Fibroblast of villous mesenchyme (primary cell): ENCODE results near the gene LIPG. TPM values are rescaled to one million over a fixed set of nuclear protein-coding genes. Genes with fewer than 3 reads are reported as not detected.

Source experiments
- DNase-seq: peaks from one replicate; pipeline ENCODE4 v3.0.0-alpha.2; 2010; ENCODE audit warnings: low read depth
- H3K4me3 ChIP-seq: 2 replicates; pipeline ENCODE4 v1.5.1; 2011; ENCODE audit warnings: low read depth, mild to moderate bottlenecking, low read length
- total RNA-seq: library from RNA; depleted of rRNA; stranded (reverse); fragments of >200 nt; gene quantifications from 2 replicates; pipeline ENCODE4 v1.2.3, GENCODE V29; 2012
- TF ChIP-seq, protein P1 (sequence below): IDR thresholded peaks from 2 replicates; pipeline ENCODE4 v1.5.1; 2012; ENCODE audit warnings: low read depth, mild to moderate bottlenecking, low read length; ENCODE audit not compliant: insufficient read depth

The LIPG gene
- total RNA-seq, 1 donor: 0.86 TPM

DNA sequence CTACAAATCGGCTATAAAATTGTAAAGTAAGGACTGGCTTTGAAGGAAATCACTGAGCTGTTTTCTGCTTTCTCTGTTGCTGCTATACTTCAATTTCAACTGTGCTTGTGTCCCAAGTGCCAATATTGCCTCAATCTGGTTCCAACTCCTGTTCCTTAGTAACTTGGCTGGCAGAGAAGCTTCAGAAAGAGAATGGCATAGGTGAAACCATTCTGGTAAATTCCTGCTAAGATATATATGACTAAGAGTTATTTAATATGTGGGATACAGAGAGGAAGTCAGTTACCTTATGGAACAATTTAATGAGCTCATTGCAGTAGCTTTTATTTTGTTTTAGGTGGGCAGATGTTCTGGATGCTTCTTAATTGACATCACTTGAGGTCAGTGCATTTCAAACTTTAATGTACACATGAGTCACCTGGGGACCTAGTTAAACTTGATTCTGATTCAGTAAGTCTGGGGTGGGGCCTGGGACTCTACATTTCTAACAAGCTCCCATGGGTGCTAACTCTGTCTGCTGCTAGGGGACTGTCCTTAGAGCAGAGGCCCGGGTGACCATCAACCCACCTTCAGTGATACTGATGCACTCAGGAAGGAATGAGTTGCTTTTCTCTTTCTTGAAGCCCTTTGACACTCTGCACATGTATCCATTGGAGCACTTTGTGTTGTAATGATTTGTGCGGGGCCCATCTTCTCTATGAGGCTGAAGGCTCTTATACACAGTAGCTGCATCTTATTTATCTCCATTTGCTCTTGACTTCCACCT is 47.6 kb downstream of the LIPG start:
- TF ChIP-seq, protein P1, sequence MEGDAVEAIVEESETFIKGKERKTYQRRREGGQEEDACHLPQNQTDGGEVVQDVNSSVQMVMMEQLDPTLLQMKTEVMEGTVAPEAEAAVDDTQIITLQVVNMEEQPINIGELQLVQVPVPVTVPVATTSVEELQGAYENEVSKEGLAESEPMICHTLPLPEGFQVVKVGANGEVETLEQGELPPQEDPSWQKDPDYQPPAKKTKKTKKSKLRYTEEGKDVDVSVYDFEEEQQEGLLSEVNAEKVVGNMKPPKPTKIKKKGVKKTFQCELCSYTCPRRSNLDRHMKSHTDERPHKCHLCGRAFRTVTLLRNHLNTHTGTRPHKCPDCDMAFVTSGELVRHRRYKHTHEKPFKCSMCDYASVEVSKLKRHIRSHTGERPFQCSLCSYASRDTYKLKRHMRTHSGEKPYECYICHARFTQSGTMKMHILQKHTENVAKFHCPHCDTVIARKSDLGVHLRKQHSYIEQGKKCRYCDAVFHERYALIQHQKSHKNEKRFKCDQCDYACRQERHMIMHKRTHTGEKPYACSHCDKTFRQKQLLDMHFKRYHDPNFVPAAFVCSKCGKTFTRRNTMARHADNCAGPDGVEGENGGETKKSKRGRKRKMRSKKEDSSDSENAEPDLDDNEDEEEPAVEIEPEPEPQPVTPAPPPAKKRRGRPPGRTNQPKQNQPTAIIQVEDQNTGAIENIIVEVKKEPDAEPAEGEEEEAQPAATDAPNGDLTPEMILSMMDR: no peak
- no peak for DNase-seq
- no peak overlapping the region for H3K4me3 ChIP-seq

DNA sequence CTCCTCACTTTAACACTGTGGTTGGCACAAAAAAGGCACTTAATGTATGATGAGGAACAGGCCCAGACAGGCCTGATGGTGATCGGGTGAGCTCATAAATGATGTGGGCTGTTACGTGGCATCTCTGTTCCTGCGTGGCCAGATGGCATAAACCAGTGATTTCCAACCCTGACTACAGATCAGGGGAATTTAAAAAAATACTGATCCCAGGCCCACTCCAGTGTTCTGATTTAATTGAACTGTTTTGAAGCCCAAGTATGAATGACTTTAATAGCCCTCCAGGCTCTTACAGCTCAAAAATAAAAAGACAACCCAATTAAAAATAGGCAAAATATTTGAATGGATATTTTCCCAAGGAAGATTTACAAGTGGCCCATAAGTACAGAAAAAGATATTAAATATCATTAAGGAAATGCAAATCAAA is 48.2 kb downstream of the LIPG start:
- no peak overlapping the region for H3K4me3 ChIP-seq
- DNase-seq: no peak
- TF ChIP-seq, protein P1: no peak

DNA sequence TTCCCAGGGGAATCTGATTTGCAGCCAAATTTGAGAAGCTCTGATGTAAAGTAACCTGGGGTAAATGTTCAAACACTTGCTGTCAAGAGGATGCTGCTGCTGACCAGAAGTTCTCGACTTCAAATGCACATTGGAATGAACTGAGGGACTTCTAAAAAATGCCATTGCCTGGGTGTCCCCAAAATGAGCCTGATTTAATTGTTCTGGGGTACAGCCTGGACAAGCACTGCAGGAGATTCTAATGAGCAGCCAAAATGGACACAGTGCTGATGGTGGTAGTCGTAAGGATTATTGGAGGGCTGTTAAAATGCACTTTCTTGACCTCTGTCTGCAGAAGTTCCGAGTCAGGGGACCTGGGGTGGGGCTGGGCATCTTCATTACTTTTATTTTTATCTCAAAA is 49.5 kb downstream of the LIPG start:
- TF ChIP-seq, protein P1: no peak

DNA sequence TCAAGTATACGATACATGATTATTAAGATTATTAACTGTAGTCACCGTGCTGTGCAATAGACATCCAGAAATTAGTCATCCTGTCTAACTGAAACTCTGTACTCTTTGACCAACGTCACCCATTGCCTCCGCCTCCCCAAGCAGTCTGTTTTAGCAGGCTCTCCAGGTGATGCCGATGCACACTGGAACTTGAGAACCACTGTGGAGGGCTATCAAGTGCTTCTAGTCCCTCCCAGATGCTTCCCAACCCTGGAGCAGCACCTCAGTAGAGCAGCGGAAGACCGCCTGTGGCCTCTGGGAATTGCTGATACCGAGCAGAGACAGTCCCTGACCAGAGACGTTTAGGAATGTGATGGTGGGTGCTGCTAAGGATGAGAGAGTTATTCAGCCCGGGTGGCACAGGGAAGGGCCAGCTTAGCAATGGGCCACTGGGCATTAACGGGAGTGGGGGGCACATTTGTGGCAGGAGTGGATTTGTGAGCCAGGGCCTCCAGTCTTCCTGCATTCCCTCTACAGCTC is 50.7 kb downstream of the LIPG start:
- TF ChIP-seq, protein P1: no peak
- H3K4me3 ChIP-seq: no peak overlapping the region
- no peak for DNase-seq

More for the DNA sequence above, 49.5 kb downstream of the LIPG start:
- DNase-seq: no peak
- no peak overlapping the region for H3K4me3 ChIP-seq

DNA sequence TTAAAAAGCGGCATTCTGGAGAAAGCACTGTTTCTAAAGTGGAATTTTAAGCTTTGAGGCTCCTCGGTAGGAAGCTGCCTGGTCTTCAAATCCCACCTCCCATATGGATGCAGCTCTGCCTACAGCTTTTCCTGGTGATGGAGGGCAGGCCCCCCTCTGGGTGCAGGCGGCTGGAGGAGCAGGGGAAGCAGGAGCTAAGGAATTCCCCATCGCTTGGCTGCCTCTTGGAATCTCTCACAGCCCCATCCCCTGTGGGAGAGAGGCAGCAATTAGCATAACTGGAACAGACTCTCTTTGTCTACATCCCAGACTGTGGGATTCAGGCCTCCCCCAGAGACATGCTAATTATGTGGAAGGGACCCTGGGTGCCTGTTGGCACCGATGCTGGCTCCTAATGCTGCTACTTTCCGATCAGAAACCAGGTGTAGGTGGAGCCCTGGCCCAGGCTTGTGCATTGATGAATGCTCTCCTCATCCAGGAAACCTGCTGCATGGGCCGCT is 51.3 kb downstream of the LIPG start:
- DNase-seq: no peak
- TF ChIP-seq, protein P1: no peak
- H3K4me3 ChIP-seq: no peak overlapping the region

DNA sequence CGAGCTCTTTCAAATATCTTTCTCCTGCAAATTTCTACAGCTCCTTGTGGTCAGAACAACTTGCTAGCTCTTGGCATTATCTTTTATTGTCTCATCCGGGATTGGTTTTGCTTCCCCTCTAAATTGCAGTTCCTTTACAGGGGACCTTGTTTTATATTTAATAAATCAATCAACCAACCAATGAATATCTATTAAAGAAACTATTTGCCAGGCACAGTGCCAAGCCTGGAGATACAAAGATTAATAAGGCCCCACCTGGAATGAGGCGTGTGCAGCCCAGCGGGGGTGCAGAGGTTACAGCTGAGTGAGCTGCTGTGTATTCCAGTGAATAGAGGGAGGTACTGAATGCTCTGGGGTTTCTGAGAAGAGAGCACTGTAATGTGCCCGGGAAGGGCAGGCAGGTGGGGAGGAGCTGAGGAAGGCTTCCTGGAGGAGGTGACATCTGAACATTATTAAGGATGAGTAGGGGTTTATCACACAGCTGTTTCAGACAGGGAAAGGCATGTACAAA is 51.8 kb downstream of the LIPG start:
- TF ChIP-seq, protein P1: no peak
- DNase-seq: no peak
- H3K4me3 ChIP-seq: no peak overlapping the region
